ENCODE data around the gene LTBP1. TPM values are rescaled to one million over a fixed set of nuclear protein-coding genes. Genes with fewer than 3 reads are reported as not detected.

Gene LTBP1
- total and polyA plus RNA-seq, 4 donors = 5.8 to 57.6 (median 10.2) TPM

DNA sequence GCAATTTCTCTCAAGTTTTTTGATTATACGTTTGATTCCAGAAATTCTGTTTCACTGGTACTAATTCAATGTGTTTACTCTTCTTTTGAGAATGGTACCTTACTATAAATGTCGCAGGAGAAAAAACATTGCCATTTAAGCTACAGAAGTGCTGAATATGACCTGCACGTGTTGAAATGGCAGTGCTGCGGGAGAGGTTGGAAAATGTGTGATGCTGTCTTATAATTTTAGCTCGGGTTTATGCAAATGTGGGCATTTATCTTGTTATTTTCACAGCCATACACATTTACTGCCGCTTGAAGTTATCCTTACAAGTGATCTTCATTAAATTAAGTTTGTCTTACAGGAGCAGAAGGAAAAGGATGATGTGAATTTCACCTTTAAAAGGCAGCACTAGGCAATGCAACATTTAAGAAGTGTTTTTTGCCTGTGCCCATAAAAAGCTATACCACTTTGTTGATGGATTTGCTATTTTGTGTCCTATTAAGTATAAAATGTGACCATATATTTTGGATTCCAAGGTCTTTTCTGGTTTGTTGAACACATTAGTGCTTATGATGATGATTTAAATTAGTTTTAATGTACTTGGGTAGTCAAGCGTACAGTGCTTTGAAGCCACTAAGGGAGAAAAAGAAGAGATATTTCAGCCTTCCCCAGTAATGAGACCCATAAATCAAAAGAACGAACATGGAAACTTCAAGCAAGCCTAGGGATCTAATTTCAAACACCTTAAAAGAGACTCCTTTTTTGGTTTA is 112.1 kb downstream of the LTBP1 start (continued):
- TF ChIP-seq CTCF (IDR thresholded peaks at IDR 0.05; ENCODE audit: low read depth, low read length, missing input control) = no peak
- no peak for TF ChIP-seq RXRA (IDR thresholded peaks at IDR 0.05)
- TF ChIP-seq JUND (IDR thresholded peaks at IDR 0.05) = no peak
- TF ChIP-seq RAD21 (IDR thresholded peaks at IDR 0.05) = no peak
- TF ChIP-seq ATF3 (IDR thresholded peaks at IDR 0.05) = no peak
- TF ChIP-seq SP1 (IDR thresholded peaks at IDR 0.05) = no peak
- no peak for TF ChIP-seq HNF4G (IDR thresholded peaks at IDR 0.05)

DNA sequence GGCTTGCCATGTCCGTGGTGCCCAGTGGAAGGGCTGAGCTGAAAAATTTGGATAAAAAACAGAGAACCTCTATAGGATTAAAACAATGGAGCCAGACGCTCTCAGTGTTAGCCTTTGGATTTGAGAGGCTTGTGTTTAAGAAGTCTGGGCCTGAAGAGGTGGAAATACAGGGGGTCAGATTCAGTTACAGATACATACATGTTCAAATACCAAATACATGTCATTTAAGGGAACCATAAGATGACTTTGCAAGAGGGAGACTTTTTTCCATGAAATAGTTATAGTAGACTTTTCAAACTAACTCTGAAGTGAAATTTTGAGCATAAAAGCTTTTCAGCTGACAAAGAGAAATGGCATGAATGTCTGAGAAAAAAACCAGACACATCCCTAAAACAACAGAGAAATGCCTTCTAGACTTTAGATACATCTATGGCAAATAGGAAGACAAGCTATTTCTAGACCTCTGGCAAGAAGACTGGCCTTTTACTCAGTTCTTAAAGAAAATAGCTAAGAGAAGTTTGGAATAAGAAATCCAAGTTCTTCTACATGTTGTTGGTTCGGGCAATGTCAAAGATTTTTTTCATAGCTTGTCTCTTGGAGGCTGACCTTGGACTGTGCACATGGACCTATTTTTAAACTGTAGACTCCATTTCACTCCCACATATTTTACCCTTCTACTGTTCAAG is 112.9 kb downstream of the LTBP1 start:
- H3K9ac ChIP-seq (ENCODE audit: low read depth in 1 of 2, low read length in 2 of 2) = no peak overlapping the region
- DNase-seq (ENCODE audit: low spot score) = no peak
- no peak overlapping the region for H3K27ac ChIP-seq (ENCODE audit: low read depth in 1 of 2, low read length in 2 of 2)
- no peaks in the 10 kb centered on the region for H3K36me3 ChIP-seq (ENCODE audit: control insufficient read depth in 4 of 4, insufficient read depth in 3 of 4, low read depth in 1 of 4, low read length in 3 of 4)
- no peaks in the 10 kb centered on the region for H3K27me3 ChIP-seq (ENCODE audit: control insufficient read depth in 4 of 4, insufficient read depth in 4 of 4, low read length in 3 of 4)
- H3K4me3 ChIP-seq (ENCODE audit: low read depth in 1 of 3, low read length in 3 of 3) = no peak overlapping the region
- TF ChIP-seq, protein P1, sequence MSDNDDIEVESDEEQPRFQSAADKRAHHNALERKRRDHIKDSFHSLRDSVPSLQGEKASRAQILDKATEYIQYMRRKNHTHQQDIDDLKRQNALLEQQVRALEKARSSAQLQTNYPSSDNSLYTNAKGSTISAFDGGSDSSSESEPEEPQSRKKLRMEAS (IDR thresholded peaks at IDR 0.05) = no peak
- TF ChIP-seq HNF4A (conservative IDR thresholded peaks at IDR 0.05) (peak; percentile 61 to 64), ZBTB33 (IDR thresholded peaks at IDR 0.05) (no peak), CTCF (IDR thresholded peaks at IDR 0.05; ENCODE audit: low read depth, low read length, missing input control) (no peak), SP1 (IDR thresholded peaks at IDR 0.05) (peak; percentile 20), YY1 (IDR thresholded peaks at IDR 0.05) (peak; percentile 47), RXRA (IDR thresholded peaks at IDR 0.05) (no peak), EGR1 (IDR thresholded peaks at IDR 0.05; ENCODE audit: low read depth in 2 of 2) (no peak), JUND (IDR thresholded peaks at IDR 0.05) (no peak), FOXA2 (IDR thresholded peaks at IDR 0.05) (no peak)
- H3K9me3 ChIP-seq (ENCODE audit: control insufficient read depth in 4 of 4, low read length in 3 of 4) = no peaks in the 10 kb centered on the region
- H3K4me1 ChIP-seq (ENCODE audit: control insufficient read depth in 4 of 4, insufficient read depth in 4 of 4, low read length in 3 of 4) = no peaks in the 10 kb centered on the region
- WGBS = 79% methylated on average over 3 of the region's 3 CpGs

All from liver (tissue), 9 donors.